H1 (cell line): Measurements from ENCODE around the gene MRPL41.
"Not testable (repeated sequence)": the region's sequence is repeated elsewhere in the genome, so short reads cannot be mapped to it uniquely, and the experiment has no call there.

Experiments
- CEBPB ChIP-seq: IDR thresholded peaks from 2 replicates; pipeline ENCODE4 v1.6.1; 2012; ENCODE audit warnings: low read depth, low read length
- JUN ChIP-seq: IDR thresholded peaks from 2 replicates; pipeline ENCODE4 v1.6.1; 2011; ENCODE audit warnings: low read depth, mild to moderate bottlenecking, improper control_type of control experiment, low read length
- POLR2A ChIP-seq, 2 experiments: IDR thresholded peaks; 1 replicate in 1 of 2; 2 replicates in 1 of 2; pipeline ENCODE4 v1.6.1; 2011; ENCODE audit warnings: low read depth in 2 of 2, low read length in 2 of 2, mild to moderate bottlenecking in 2 of 2; ENCODE audit errors: control extremely low read depth in 1 of 2
- POLR2AphosphoS5 ChIP-seq: IDR thresholded peaks from 2 replicates; pipeline ENCODE4 v1.6.1; 2011; ENCODE audit warnings: low read depth, low read length
- TF ChIP-seq, protein P1 (sequence below): IDR thresholded peaks from 2 replicates; pipeline ENCODE4 v1.6.1; 2012; ENCODE audit warnings: low read length, inconsistent platforms
- TF ChIP-seq, protein P2 (sequence below), 3 experiments: IDR thresholded peaks; 1 replicate in 2 of 3; 2 replicates in 1 of 3; pipeline versions ENCODE4 v1.5.1 to v1.6.1; 2011; ENCODE audit warnings: low read length in 3 of 3, mild to moderate bottlenecking in 3 of 3, inconsistent platforms in 2 of 3, low read depth in 1 of 3, moderate library complexity in 1 of 3; ENCODE audit not compliant: insufficient read depth in 1 of 3; ENCODE audit errors: control extremely low read depth in 1 of 3

DNA sequence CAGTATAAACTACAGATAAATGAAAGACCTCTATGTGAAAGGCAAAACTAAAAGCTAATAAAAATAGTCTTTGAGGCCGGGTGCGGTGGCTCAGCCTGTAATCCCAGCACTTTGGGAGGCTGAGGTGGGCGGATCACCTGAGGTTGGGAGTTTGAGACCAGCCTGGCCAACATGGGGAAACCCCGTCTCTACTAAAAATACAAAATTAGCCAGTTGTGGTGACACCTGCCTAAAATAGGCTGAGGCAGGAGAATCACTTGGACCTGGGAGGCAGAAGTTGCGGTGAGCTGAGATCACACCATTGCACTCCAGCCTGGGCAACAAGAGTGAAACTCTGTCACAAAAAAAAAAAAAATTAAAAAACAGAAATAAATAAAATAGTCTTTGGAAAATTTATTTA lies 38.5 kb upstream of the MRPL41 start:
- TF ChIP-seq, protein P1, sequence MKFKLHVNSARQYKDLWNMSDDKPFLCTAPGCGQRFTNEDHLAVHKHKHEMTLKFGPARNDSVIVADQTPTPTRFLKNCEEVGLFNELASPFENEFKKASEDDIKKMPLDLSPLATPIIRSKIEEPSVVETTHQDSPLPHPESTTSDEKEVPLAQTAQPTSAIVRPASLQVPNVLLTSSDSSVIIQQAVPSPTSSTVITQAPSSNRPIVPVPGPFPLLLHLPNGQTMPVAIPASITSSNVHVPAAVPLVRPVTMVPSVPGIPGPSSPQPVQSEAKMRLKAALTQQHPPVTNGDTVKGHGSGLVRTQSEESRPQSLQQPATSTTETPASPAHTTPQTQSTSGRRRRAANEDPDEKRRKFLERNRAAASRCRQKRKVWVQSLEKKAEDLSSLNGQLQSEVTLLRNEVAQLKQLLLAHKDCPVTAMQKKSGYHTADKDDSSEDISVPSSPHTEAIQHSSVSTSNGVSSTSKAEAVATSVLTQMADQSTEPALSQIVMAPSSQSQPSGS = not testable (repeated sequence)
- not testable (repeated sequence) for TF ChIP-seq CEBPB; POLR2AphosphoS5; POLR2A (IDR thresholded peaks at IDR 0.05; ENCODE audit: control extremely low read depth in 1 of 2, low read depth in 2 of 2, low read length in 2 of 2); JUN
- TF ChIP-seq, protein P2, sequence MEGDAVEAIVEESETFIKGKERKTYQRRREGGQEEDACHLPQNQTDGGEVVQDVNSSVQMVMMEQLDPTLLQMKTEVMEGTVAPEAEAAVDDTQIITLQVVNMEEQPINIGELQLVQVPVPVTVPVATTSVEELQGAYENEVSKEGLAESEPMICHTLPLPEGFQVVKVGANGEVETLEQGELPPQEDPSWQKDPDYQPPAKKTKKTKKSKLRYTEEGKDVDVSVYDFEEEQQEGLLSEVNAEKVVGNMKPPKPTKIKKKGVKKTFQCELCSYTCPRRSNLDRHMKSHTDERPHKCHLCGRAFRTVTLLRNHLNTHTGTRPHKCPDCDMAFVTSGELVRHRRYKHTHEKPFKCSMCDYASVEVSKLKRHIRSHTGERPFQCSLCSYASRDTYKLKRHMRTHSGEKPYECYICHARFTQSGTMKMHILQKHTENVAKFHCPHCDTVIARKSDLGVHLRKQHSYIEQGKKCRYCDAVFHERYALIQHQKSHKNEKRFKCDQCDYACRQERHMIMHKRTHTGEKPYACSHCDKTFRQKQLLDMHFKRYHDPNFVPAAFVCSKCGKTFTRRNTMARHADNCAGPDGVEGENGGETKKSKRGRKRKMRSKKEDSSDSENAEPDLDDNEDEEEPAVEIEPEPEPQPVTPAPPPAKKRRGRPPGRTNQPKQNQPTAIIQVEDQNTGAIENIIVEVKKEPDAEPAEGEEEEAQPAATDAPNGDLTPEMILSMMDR (IDR thresholded peaks at IDR 0.05; ENCODE audit: control extremely low read depth in 1 of 3, insufficient read depth in 1 of 3, low read depth in 1 of 3, low read length in 3 of 3) = not testable (repeated sequence)
